ENCODE data around the gene TEKT5. TPM values are rescaled to one million over a fixed set of nuclear protein-coding genes. Genes with fewer than 3 reads are reported as not detected.
"Not testable (repeated sequence)": the region's sequence is repeated elsewhere in the genome, so short reads cannot be mapped to it uniquely, and the experiment has no call there.

Gene TEKT5
- total RNA-seq, 1 donor from 2014 or later: not detected

DNA sequence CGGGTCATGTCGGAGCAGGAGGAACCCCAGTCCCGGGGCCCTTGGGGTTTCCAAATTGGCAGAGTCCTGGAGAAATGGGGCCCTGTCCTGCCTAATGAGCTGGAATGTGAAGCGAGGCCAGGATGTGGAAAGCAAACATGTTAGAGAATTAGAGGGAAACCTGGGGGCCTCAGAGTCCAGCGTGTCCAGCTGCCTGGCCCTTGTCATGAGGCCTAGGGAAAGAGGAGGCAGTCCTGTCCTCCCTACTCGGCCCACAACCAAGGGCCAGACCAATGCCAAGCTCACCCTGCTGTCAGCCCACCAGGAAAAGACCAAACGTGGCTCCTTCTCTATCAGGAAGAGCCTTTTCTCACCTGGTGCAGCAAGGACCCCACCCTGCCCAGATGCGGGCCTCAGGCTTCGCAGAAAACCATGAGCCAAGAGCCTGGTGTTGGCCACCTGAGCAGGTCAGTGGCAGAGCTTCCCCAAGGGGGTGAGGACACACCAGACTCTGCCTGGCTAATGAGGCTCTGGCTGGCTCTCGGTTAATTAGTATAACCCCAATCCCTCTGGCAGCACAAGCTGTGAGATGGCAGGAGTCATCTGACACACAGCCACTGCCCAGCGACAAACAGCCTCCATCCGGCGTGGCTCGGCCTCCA lies 10.1 kb downstream of the TEKT5 start:
- TF ChIP-seq, protein P1, sequence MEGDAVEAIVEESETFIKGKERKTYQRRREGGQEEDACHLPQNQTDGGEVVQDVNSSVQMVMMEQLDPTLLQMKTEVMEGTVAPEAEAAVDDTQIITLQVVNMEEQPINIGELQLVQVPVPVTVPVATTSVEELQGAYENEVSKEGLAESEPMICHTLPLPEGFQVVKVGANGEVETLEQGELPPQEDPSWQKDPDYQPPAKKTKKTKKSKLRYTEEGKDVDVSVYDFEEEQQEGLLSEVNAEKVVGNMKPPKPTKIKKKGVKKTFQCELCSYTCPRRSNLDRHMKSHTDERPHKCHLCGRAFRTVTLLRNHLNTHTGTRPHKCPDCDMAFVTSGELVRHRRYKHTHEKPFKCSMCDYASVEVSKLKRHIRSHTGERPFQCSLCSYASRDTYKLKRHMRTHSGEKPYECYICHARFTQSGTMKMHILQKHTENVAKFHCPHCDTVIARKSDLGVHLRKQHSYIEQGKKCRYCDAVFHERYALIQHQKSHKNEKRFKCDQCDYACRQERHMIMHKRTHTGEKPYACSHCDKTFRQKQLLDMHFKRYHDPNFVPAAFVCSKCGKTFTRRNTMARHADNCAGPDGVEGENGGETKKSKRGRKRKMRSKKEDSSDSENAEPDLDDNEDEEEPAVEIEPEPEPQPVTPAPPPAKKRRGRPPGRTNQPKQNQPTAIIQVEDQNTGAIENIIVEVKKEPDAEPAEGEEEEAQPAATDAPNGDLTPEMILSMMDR (IDR thresholded peaks at IDR 0.05): no peak
- peak; percentile 78 for DNase-seq (ENCODE audit: extremely low spot score, unreplicated experiment)
- no peak overlapping the region for H3K27ac Mint-ChIP-seq (ENCODE audit: unreplicated experiment)
- H3K27me3 Mint-ChIP-seq (ENCODE audit: unreplicated experiment): no peaks in the 10 kb centered on the region
- H3K9me3 Mint-ChIP-seq (ENCODE audit: unreplicated experiment): no peaks in the 10 kb centered on the region
- H3K4me3 Mint-ChIP-seq (ENCODE audit: unreplicated experiment): no peak overlapping the region
- H3K36me3 Mint-ChIP-seq (ENCODE audit: unreplicated experiment): no peaks in the 10 kb centered on the region
- no peaks in the 10 kb centered on the region for H3K4me1 Mint-ChIP-seq (ENCODE audit: unreplicated experiment)

DNA sequence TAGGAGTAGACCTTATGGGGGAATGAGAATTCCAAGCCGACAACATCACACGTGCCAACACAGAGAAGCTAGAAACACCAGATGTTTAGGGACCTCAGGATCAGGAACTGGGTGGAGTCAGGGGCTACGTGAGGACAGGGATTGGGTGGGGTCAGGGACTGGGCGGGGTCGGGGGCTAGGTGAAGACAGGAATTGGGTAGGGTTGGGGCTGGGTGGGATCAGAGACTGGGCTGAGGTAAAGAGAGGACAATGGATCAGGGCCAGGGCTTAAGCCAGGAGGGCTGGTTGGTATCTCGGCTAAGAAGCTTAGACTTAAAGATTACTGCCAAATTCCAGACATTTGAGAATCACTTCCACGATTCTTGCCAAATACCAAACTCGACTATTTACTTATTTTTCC lies 11.6 kb downstream of the TEKT5 start:
- H3K4me1 Mint-ChIP-seq (ENCODE audit: unreplicated experiment): no peaks in the 10 kb centered on the region
- no peak overlapping the region for H3K4me3 Mint-ChIP-seq (ENCODE audit: unreplicated experiment)
- H3K27me3 Mint-ChIP-seq (ENCODE audit: unreplicated experiment): no peaks in the 10 kb centered on the region
- no peak overlapping the region for H3K27ac Mint-ChIP-seq (ENCODE audit: unreplicated experiment)
- DNase-seq (ENCODE audit: extremely low spot score, unreplicated experiment): peak; percentile 54
- H3K36me3 Mint-ChIP-seq (ENCODE audit: unreplicated experiment): no peaks in the 10 kb centered on the region
- H3K9me3 Mint-ChIP-seq (ENCODE audit: unreplicated experiment): no peaks in the 10 kb centered on the region
- TF ChIP-seq, protein P1 (IDR thresholded peaks at IDR 0.05): no peak

DNA sequence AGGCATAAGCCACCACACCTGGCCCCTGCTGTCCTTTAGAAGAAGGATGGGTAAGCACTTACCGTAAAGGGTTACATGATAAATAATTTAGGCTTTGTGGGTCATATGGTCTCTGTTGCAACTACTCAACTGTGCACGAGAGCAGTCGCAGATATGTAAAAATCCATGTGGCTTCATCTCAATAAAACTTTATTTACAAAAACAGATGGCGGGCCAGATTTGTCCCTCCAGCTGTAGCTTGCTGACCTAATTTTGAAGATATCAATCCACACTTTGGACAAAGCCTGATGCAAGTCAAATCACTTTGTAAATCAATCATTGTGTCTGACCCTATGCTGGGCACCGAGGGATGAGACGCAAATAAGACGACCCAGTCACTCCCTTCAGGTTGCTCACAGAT lies 12.1 kb downstream of the TEKT5 start:
- Mint-ChIP-seq H3K27ac (ENCODE audit: unreplicated experiment) (no peak overlapping the region), H3K9me3 (ENCODE audit: unreplicated experiment) (no peaks in the 10 kb centered on the region), H3K36me3 (ENCODE audit: unreplicated experiment) (no peaks in the 10 kb centered on the region), H3K4me1 (ENCODE audit: unreplicated experiment) (no peaks in the 10 kb centered on the region), H3K4me3 (ENCODE audit: unreplicated experiment) (no peak overlapping the region), H3K27me3 (ENCODE audit: unreplicated experiment) (no peaks in the 10 kb centered on the region)
- TF ChIP-seq, protein P1 (IDR thresholded peaks at IDR 0.05): no peak
- DNase-seq (ENCODE audit: extremely low spot score, unreplicated experiment): no peak

DNA sequence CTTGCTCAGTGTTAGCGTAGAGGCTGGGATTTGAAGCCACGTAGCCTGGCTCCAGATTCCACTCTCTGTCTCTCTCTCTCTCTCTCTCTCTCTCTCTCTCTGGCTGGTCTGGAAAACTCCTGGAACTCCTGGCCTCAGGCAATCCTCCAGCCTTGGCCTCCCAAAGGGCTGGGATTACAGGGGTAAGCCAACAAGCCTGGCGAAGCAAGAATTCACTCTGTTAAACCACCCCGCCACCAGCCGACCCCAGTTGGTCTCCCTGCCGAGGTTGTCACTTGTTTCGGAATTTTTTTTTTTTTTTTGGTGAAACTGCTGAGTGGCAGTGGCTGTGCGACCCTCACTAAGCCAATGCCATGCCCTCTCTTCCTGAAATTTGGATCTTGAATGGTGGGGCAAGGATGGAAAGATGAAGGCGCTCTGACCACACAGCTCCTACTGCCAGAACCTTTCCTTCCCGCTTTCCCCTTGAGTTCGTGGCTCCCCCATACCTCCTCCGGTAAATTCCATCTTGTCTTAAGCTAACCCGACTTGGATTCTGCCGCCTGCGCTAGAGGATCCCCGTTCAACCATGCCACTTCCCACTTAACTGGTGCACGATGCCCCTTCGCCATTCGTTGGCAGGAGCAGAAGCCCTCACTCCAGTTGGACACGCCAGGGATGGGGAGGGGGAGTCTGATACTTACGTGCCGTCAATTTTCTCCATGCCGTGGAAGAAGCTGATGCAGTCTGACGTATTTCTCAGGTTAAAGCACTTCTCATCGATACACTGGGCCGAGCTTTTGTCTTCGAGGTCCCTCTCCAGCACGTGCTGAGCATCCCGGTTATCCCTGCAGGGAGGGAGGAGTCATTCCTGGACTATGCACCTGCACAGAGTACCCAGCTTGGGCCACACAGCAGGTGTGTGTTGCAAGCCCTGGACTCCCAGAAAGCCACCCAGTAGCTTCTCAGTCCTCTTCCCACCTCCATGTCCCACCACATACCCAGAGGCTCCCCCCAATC lies 13.1 kb downstream of the TEKT5 start:
- H3K36me3 Mint-ChIP-seq (ENCODE audit: unreplicated experiment): no peaks in the 10 kb centered on the region
- TF ChIP-seq, protein P1 (IDR thresholded peaks at IDR 0.05): no peak
- H3K4me1 Mint-ChIP-seq (ENCODE audit: unreplicated experiment): no peaks in the 10 kb centered on the region

DNA sequence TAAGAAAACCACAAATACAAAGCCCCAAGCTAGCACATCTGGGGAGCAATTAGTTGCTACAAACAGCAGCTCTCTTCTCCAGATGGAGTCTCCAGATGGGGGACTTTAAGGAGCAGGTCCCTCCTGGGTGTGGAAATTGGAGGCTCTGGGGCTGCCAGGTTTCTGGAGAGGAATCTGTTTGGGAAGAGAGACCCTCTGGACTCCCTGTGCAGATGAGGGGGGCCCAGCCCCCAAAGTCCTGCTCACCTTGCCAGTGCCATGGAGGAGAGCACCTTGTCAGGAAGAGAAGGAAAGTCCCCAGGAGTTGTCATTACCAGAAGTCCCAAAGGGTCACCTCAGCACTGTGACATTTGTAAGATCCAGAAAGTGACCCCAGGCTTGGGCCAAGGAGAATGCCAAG lies 14.8 kb downstream of the TEKT5 start:
- no peak for DNase-seq (ENCODE audit: extremely low spot score, unreplicated experiment)
- Mint-ChIP-seq H3K27me3 (ENCODE audit: unreplicated experiment) (no peaks in the 10 kb centered on the region), H3K4me1 (ENCODE audit: unreplicated experiment) (no peaks in the 10 kb centered on the region), H3K4me3 (ENCODE audit: unreplicated experiment) (no peak overlapping the region), H3K9me3 (ENCODE audit: unreplicated experiment) (no peaks in the 10 kb centered on the region), H3K27ac (ENCODE audit: unreplicated experiment) (no peak overlapping the region), H3K36me3 (ENCODE audit: unreplicated experiment) (no peaks in the 10 kb centered on the region)
- TF ChIP-seq, protein P1 (IDR thresholded peaks at IDR 0.05): no peak

More for the DNA sequence above, 13.1 kb downstream of the TEKT5 start:
- H3K27ac Mint-ChIP-seq (ENCODE audit: unreplicated experiment): no peak overlapping the region
- no peak overlapping the region for H3K4me3 Mint-ChIP-seq (ENCODE audit: unreplicated experiment)
- peak; percentile 65 for DNase-seq (ENCODE audit: extremely low spot score, unreplicated experiment)
- no peaks in the 10 kb centered on the region for H3K27me3 Mint-ChIP-seq (ENCODE audit: unreplicated experiment)
- H3K9me3 Mint-ChIP-seq (ENCODE audit: unreplicated experiment): no peaks in the 10 kb centered on the region

DNA sequence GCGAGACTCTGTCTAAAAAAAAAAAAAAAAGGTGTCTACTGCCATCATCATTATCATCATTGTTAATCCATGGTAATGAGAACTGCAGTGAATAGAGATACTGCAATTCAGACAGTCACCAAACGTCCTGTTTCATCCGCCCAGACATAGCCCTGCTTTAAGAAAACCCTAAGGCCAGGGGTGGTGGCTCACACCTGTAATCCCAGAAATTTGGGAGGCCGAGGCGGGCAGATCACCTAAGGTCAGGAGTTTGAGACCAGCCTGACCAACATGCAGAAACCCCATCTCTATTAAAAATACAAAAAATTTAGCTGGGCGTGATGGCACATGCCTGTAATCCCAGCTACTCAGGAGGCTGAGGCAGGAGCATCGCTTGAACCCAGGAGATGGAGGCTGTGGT lies 15.3 kb downstream of the TEKT5 start:
- H3K4me3 Mint-ChIP-seq (ENCODE audit: unreplicated experiment); H3K9me3 Mint-ChIP-seq (ENCODE audit: unreplicated experiment); H3K4me1 Mint-ChIP-seq (ENCODE audit: unreplicated experiment); H3K36me3 Mint-ChIP-seq (ENCODE audit: unreplicated experiment); H3K27me3 Mint-ChIP-seq (ENCODE audit: unreplicated experiment); H3K27ac Mint-ChIP-seq (ENCODE audit: unreplicated experiment): not testable (repeated sequence)
- peak; percentile 60 for DNase-seq (ENCODE audit: extremely low spot score, unreplicated experiment)

All from osteocyte (in vitro differentiated cells).